HEK293T (cell line): ENCODE results near the gene LRRC7.

ENCODE experiments used
- ARNT ChIP-seq: fragments of 450-650 bp; IDR thresholded peaks from 2 replicates; pipeline ENCODE4 v1.6.1; 2017; ENCODE audit warnings: mild to moderate bottlenecking
- FOXA1 ChIP-seq: fragments of 450-650 bp; IDR thresholded peaks from 2 replicates; pipeline ENCODE4 v1.6.1; 2016; ENCODE audit warnings: mild to moderate bottlenecking
- L3MBTL2 ChIP-seq: fragments of 450-650 bp; conservative IDR thresholded peaks from 2 replicates; pipeline ENCODE4 v1.6.1; 2016; ENCODE audit warnings: mild to moderate bottlenecking
- ZNF384 ChIP-seq: fragments of 450-650 bp; IDR thresholded peaks from 2 replicates; pipeline ENCODE4 v1.6.1; 2016

GRCh38 chr1:70057500-70057899 lies 489.8 kb downstream of the LRRC7 start:
- TF ChIP-seq L3MBTL2 (no peak), ZNF384 (no peak), ARNT (no peak), FOXA1 (no peak)
